K562 (cell line): ENCODE results near the gene UBTD1. TPM values are rescaled to one million over a fixed set of nuclear protein-coding genes. Genes with fewer than 3 reads are reported as not detected.

Experiments used
- ATAC-seq: fragments of 200-7000 bp; cut with Tn5 transposase; 3 replicates; pipeline ENCODE4 v1.9.1; 2020; ENCODE audit warnings: moderate library complexity
- BruUV-seq: library from RNA; stranded (reverse); fragments of 400-500 nt; replicated peaks from 2 replicates; lab custom pipeline; 2021; lab: Mats Ljungman, UMichigan
- CTCF ChIA-PET: fragments of 300-600 bp; formaldehyde crosslinking; extraction: SDS; loops from one replicate; lab custom pipeline; 2021; ENCODE audit warnings: low intra/inter-chr PET ratio; lab: Yijun Ruan, JAX
- POLR2A ChIA-PET: fragments of 300-600, 350-650 bp; sonication (Branson Sonifier 250); formaldehyde crosslinking; extraction: SDS; loops from one replicate; lab custom pipeline; 2021; ENCODE audit warnings: antibody characterized with exemption, inconsistent platforms; lab: Yijun Ruan, JAX
- DNase-seq, 4 experiments: peaks; one replicate each; pipeline versions ENCODE4 v3.0.0 to v3.0.0-alpha.2; 2011 to 2018; ENCODE audit warnings: low spot score in 3 of 4, mixed read lengths in 3 of 4; ENCODE audit errors: extremely low read depth in 1 of 4
- FAIRE-seq: peaks from 2 replicates; lab custom pipeline; 2011; peaks lifted over from hg19 to GRCh38; lab: Jason Lieb, UNC
- H2AFZ ChIP-seq: 2 replicates; pipeline ENCODE4 v1.6.0; 2011; ENCODE audit warnings: low read depth, low read length, control low read depth, inconsistent platforms
- H3K27ac ChIP-seq: fragments of 200-600 bp; 3 replicates; pipeline ENCODE4 v1.8.0; 2011; ENCODE audit warnings: low read depth, mild to moderate bottlenecking, control low read depth, inconsistent platforms, low read length, moderate library complexity, mixed read lengths; ENCODE audit errors: extremely low read depth
- H3K27me3 ChIP-seq, 2 experiments: fragments of 300-600 bp in 1 of 2; 2 replicates in 1 of 2; 3 replicates in 1 of 2; pipeline versions ENCODE4 v1.6.0 to v1.8.0; 2011; ENCODE audit warnings: inconsistent platforms in 2 of 2, low read length in 2 of 2, mild to moderate bottlenecking in 1 of 2, mixed read lengths in 1 of 2, moderate library complexity in 1 of 2; ENCODE audit not compliant: control insufficient read depth in 2 of 2, insufficient read depth in 2 of 2
- H3K36me3 ChIP-seq: fragments of 300-600 bp; 3 replicates; pipeline ENCODE4 v1.8.0; 2011; ENCODE audit warnings: mild to moderate bottlenecking, low read length, inconsistent platforms; ENCODE audit not compliant: control insufficient read depth, insufficient read depth
- H3K4me1 ChIP-seq, 2 experiments: fragments of 200-600 bp in 1 of 2; replicated peaks in 1 of 2; 2 replicates in 1 of 2; 3 replicates in 1 of 2; pipeline versions ENCODE4 v1.5.1 to v1.8.0; 2011; ENCODE audit warnings: inconsistent platforms in 2 of 2, low read length in 2 of 2, mild to moderate bottlenecking in 1 of 2, mixed read lengths in 1 of 2, moderate library complexity in 1 of 2; ENCODE audit not compliant: control insufficient read depth in 2 of 2, insufficient read depth in 2 of 2
- H3K4me2 ChIP-seq: 2 replicates; pipeline ENCODE4 v1.6.1; 2011; ENCODE audit warnings: low read length, control low read depth, inconsistent platforms, mixed read lengths; ENCODE audit not compliant: insufficient read depth
- H3K4me3 ChIP-seq: fragments of 200-600 bp; sonication (generic), shearing (Covaris generic); 2 replicates; pipeline ENCODE4 v1.5.1; 2016; ENCODE audit warnings: control low read depth, inconsistent platforms
- H3K79me2 ChIP-seq: fragments of 200-600 bp; 3 replicates; pipeline ENCODE4 v1.8.0; 2011; ENCODE audit warnings: low read length, inconsistent platforms; ENCODE audit not compliant: control insufficient read depth, insufficient read depth
- H3K9ac ChIP-seq, 2 experiments: 2 replicates each; pipeline versions ENCODE4 v1.6.0 to v1.6.1; 2011; ENCODE audit warnings: low read depth in 2 of 2, low read length in 2 of 2, control low read depth in 1 of 2, inconsistent platforms in 1 of 2, mild to moderate bottlenecking in 1 of 2, mixed read lengths in 1 of 2; ENCODE audit not compliant: insufficient read depth in 1 of 2
- H3K9me1 ChIP-seq: one replicate; pipeline ENCODE4 v1.6.0; 2011; ENCODE audit warnings: inconsistent platforms, mild to moderate bottlenecking, low read length, moderate library complexity; ENCODE audit not compliant: control insufficient read depth, insufficient read depth
- H3K9me3 ChIP-seq: replicated peaks from 2 replicates; pipeline ENCODE4 v1.5.1; 2011; ENCODE audit warnings: low read depth, low read length, inconsistent platforms; ENCODE audit not compliant: control insufficient read depth, insufficient read depth
- H4K20me1 ChIP-seq: replicated peaks from 2 replicates; pipeline ENCODE4 v1.6.1; 2011; ENCODE audit warnings: low read length, inconsistent platforms, mixed read lengths; ENCODE audit not compliant: control insufficient read depth, insufficient read depth
- RFX5 ChIP-seq: IDR thresholded peaks from 2 replicates; pipeline ENCODE4 v1.6.1; 2011; ENCODE audit warnings: low read depth, mild to moderate bottlenecking, improper control_type of control experiment, low read length
- ZBTB7A ChIP-seq: IDR thresholded peaks from 2 replicates; pipeline ENCODE4 v1.6.1; 2011; ENCODE audit warnings: low read depth, mild to moderate bottlenecking, low read length, moderate library complexity, borderline replicate concordance; ENCODE audit not compliant: control insufficient read depth
- WGBS: fragments of 100-300 bp; shearing (Covaris generic); methylation state at CpG from one replicate; pipeline ENCODE4 v1.1.6; 2016; ENCODE audit warnings: low coverage, mixed read lengths; ENCODE audit not compliant: insufficient coverage; ENCODE audit errors: missing lambda C conversion rate; 5-methylcytosine and 5-hydroxymethylcytosine counted together
- in situ Hi-C: fragments of 300-500 bp; cut with MboI; formaldehyde crosslinking; loops from 4 replicates; pipeline ENCODE4 v1.15.0; 2018; ENCODE audit warnings: inconsistent platforms, mixed read lengths
- intact Hi-C: fragments of 100-400 bp; cut with micrococcal nuclease; formaldehyde crosslinking; loops from 2 replicates; pipeline ENCODE4 v1.14.2; 2022
- polyA plus RNA-seq, 8 experiments: library from polyadenylated mRNA; depleted of rRNA in 4 of 8; stranded (reverse) in 5 of 8; unstranded in 3 of 8; fragments of >200 nt; fragmentation: Nextera tagmentation in 2 of 8; fragmentation: Illumina TruSeq in 1 of 8; extraction: Ambion mirVana in 2 of 8; extraction: Trizol in 1 of 8; gene quantifications; 2 replicates each; pipeline versions ENCODE4 v1.2.1 to v1.2.3, GENCODE V29; 2011 to 2014; ENCODE audit warnings: inconsistent platforms in 1 of 8, missing spikeins in 1 of 8
- total RNA-seq, 7 experiments: library from RNA; depleted of rRNA in 6 of 7; stranded (reverse); fragments of >200 nt in 6 of 7; fragmentation: Illumina TruSeq in 2 of 7; extraction: Trizol in 2 of 7; gene quantifications; 2 replicates each; pipeline versions ENCODE4 v1.2.1 to v1.2.3, GENCODE V29; 2011 to 2021; ENCODE audit warnings: low replicate concordance in 1 of 7
- TF ChIP-seq, protein P1 (sequence below), 3 experiments: IDR thresholded peaks in 2 of 3; conservative IDR thresholded peaks in 1 of 3; 2 replicates each; pipeline ENCODE4 v1.5.1; 2011 to 2012; ENCODE audit warnings: low read length in 3 of 3, mild to moderate bottlenecking in 3 of 3, control low read depth in 2 of 3, improper control_type of control experiment in 1 of 3, inconsistent platforms in 1 of 3, low read depth in 1 of 3, mixed read lengths in 1 of 3, moderate library complexity in 1 of 3; ENCODE audit not compliant: insufficient read depth in 2 of 3
- TF ChIP-seq, protein P2 (sequence below), 2 experiments: fragments of 450-650 bp in 1 of 2; sonication (generic) in 1 of 2; formaldehyde crosslinking in 1 of 2; IDR thresholded peaks; 2 replicates each; pipeline versions ENCODE4 v1.7.1 to v1.9.0; 2016 to 2022; ENCODE audit warnings: inconsistent platforms in 1 of 2, mild to moderate bottlenecking in 1 of 2, missing genetic modification reagents in 1 of 2

The UBTD1 gene
- total and polyA plus RNA-seq, 9 of the 15 experiments (the other 6 are each of a cell fraction or from before 2014, with no cell fraction given), result 0.08 to 1.6 (median 0.81) TPM; not detected in 1

DNA sequence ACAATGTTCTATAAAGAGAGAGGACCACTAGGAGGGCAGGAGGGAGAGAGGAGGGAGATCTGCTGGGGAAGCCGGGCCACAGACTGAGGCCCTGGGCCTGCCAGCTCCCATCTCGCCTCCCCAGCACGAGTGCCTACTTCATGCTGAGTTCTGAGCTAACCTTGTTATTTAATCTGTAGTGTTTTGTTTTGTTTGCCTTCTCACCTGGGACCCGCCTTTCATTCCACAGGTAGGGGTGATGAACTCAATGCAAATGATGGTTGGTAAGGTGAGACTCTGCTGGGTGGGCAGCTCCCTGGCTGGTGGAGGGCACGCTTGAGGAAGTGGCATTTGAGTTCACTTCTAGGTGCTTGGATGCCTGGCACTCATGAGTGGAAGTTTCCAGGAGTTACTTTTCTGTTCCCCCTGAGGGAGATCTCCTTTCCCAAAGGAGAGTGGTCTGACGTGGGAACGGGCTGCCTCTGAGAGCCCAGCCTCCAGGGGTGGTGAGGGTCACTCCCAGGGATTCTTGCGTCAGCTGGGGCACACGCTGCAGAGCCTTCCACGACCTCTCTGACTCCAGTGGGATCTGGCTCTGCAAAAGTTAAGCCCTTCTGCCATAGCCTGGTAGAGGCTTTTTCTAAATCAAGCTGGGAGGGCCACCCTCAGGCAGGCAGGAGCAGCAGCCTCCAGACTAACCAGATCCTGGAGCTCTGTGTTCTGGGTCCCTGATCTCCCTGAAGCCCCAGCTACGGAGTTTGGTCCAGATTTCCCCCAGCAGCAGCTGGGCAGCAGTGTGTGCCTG lies 22.4 kb downstream of the UBTD1 start:
- FAIRE-seq, result no peak
- Histone ChIP-seq H3K27me3 (peaks cover 14 to 79% of the 10 kb centered on the region in 2 experiments; a peak in 4 of 5 replicates), H3K9me3 (no peaks in the 10 kb centered on the region), H3K4me1 (no peaks in the 10 kb centered on the region), H3K27ac (no peak overlapping the region), H3K4me3 (no peak overlapping the region), H3K9me1 (no peaks in the 10 kb centered on the region), H3K36me3 (no peaks in the 10 kb centered on the region), H3K79me2 (no peaks in the 10 kb centered on the region), H3K4me2 (no peak overlapping the region), H2AFZ (no peak overlapping the region), H3K9ac (no peak overlapping the region; a peak in 1 of 4 replicates), H4K20me1 (no peaks in the 10 kb centered on the region)
- POLR2A ChIA-PET, result interaction anchor here (0.6 to 1.5 kb wide), 4 partner anchors 7 to 12 kb away, joined by 3 to 7 read pairs (median 4); no protein-coding TSS in a partner anchor
- CTCF ChIA-PET, result interaction anchor here (0.6 kb wide), 1 partner anchor 185 kb away, joined by 3 read pairs; no protein-coding TSS in a partner anchor
- TF ChIP-seq RFX5, result no peak
- TF ChIP-seq, protein P1, sequence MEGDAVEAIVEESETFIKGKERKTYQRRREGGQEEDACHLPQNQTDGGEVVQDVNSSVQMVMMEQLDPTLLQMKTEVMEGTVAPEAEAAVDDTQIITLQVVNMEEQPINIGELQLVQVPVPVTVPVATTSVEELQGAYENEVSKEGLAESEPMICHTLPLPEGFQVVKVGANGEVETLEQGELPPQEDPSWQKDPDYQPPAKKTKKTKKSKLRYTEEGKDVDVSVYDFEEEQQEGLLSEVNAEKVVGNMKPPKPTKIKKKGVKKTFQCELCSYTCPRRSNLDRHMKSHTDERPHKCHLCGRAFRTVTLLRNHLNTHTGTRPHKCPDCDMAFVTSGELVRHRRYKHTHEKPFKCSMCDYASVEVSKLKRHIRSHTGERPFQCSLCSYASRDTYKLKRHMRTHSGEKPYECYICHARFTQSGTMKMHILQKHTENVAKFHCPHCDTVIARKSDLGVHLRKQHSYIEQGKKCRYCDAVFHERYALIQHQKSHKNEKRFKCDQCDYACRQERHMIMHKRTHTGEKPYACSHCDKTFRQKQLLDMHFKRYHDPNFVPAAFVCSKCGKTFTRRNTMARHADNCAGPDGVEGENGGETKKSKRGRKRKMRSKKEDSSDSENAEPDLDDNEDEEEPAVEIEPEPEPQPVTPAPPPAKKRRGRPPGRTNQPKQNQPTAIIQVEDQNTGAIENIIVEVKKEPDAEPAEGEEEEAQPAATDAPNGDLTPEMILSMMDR (IDR thresholded peaks at IDR 0.05 in 2 of 3, conservative IDR thresholded peaks at IDR 0.05 in 1 of 3; ENCODE audit: insufficient read depth in 2 of 3, low read depth in 1 of 3, low read length in 3 of 3), result peak in 1 of 3 experiments; percentile 10; a peak in 1 of 6 replicates
- no peak for TF ChIP-seq ZBTB7A
- TF ChIP-seq, protein P2, sequence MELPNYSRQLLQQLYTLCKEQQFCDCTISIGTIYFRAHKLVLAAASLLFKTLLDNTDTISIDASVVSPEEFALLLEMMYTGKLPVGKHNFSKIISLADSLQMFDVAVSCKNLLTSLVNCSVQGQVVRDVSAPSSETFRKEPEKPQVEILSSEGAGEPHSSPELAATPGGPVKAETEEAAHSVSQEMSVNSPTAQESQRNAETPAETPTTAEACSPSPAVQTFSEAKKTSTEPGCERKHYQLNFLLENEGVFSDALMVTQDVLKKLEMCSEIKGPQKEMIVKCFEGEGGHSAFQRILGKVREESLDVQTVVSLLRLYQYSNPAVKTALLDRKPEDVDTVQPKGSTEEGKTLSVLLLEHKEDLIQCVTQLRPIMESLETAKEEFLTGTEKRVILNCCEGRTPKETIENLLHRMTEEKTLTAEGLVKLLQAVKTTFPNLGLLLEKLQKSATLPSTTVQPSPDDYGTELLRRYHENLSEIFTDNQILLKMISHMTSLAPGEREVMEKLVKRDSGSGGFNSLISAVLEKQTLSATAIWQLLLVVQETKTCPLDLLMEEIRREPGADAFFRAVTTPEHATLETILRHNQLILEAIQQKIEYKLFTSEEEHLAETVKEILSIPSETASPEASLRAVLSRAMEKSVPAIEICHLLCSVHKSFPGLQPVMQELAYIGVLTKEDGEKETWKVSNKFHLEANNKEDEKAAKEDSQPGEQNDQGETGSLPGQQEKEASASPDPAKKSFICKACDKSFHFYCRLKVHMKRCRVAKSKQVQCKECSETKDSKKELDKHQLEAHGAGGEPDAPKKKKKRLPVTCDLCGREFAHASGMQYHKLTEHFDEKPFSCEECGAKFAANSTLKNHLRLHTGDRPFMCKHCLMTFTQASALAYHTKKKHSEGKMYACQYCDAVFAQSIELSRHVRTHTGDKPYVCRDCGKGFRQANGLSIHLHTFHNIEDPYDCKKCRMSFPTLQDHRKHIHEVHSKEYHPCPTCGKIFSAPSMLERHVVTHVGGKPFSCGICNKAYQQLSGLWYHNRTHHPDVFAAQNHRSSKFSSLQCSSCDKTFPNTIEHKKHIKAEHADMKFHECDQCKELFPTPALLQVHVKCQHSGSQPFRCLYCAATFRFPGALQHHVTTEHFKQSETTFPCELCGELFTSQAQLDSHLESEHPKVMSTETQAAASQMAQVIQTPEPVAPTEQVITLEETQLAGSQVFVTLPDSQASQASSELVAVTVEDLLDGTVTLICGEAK (IDR thresholded peaks at IDR 0.05), result no peak
- TF ChIP-seq, protein P2 (CRISPR knock-in tag; IDR thresholded peaks at IDR 0.05), result no peak
- in situ Hi-C loops, result no loop called here
- WGBS, result 8% methylated on average over 7 of the region's 11 CpGs
- DNase-seq, result no peak
- ATAC-seq, result peak; percentile 59; the same call in 2 of the 3 replicates
- BruUV-seq, result no TSS peak
- intact Hi-C loops, result no loop called here
